ENCODE measurements around the gene HS6ST2.

The HS6ST2 gene

DNA sequence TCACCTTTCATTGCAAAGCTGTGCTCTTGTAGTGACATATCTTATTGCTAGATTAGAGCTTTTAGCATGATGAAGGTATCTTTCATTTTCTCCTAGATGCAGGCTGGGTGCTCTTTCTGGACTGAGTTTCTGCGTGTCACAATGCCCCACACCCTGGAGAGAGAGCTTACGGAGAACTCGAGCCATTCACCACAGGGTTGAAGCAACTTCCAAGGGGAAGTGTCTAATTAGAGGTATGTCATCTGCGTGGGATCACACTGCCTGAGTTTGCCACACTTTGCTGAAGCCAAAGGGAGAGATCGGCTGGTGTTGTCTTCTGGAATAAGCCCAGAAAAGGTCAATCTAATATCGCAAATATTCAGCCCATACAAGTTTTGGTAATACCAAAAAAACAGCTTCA lies 290.3 kb downstream of the HS6ST2 start:
- no peak overlapping the region for H3K9ac ChIP-seq (ENCODE audit: low read length)
- H3K27me3 ChIP-seq (ENCODE audit: control insufficient read depth in 1 of 2, insufficient read depth in 2 of 2, low read length in 2 of 2), result no peaks in the 10 kb centered on the region
- H3K4me1 ChIP-seq (ENCODE audit: insufficient read depth, low read length), result no peaks in the 10 kb centered on the region
- no peak overlapping the region for H3K4me3 ChIP-seq (ENCODE audit: low read depth in 1 of 2, low read length in 2 of 2)
- no peaks in the 10 kb centered on the region for H3K9me3 ChIP-seq (ENCODE audit: low read length)
- H3K27ac ChIP-seq (ENCODE audit: low read depth, low read length), result no peak overlapping the region
- no peaks in the 10 kb centered on the region for H3K36me3 ChIP-seq (ENCODE audit: insufficient read depth, low read length)

DNA sequence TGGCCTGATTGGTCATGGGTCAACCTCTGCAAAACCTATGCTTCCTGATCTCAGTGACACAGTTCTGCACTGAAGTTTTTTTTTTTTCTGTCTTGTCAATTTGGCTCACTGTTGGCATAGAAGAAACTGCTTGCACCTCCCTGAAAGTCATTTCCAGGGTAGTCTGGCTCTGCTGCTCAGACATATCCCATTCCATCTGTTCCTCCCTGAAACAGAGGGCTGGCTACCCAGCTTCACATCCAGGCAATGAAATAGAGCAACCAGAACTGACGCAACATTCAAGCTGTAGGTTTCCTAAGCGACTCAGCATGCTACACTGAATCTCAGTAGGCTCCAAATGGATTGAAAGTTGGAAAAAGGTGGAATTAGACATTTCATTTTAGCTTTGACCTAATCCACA lies 292.8 kb downstream of the HS6ST2 start:
- Histone ChIP-seq H3K4me1 (ENCODE audit: insufficient read depth, low read length) (no peaks in the 10 kb centered on the region), H3K36me3 (ENCODE audit: insufficient read depth, low read length) (no peaks in the 10 kb centered on the region), H3K9ac (ENCODE audit: low read length) (no peak overlapping the region), H3K27ac (ENCODE audit: low read depth, low read length) (no peak overlapping the region), H3K4me3 (ENCODE audit: low read depth in 1 of 2, low read length in 2 of 2) (no peak overlapping the region), H3K27me3 (ENCODE audit: control insufficient read depth in 1 of 2, insufficient read depth in 2 of 2, low read length in 2 of 2) (peaks cover 0 to 2% of the 10 kb centered on the region in 2 donors), H3K9me3 (ENCODE audit: low read length) (no peaks in the 10 kb centered on the region)

DNA sequence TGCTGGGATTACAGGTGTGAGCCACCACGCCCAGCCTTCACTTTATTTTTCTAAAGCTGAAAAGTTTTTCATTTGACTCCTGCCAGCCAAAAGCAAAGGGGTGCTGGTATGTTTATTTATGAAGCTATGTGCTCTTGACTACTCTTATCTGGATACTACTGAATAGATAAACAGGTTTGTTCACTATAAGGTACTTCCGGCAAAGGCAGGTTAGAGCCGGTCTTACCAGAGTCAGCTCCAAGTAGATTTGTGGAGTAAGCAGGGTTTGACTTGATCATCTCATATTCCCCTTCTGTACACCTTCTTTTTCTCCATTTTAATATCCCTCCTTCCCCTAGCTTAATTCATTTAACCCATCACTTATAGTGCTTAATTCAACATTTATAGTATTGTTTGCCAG lies 294.2 kb downstream of the HS6ST2 start:
- Histone ChIP-seq H3K27me3 (ENCODE audit: control insufficient read depth in 1 of 2, insufficient read depth in 2 of 2, low read length in 2 of 2) (peaks cover 0 to 4% of the 10 kb centered on the region in 2 donors), H3K27ac (ENCODE audit: low read depth, low read length) (no peak overlapping the region), H3K9ac (ENCODE audit: low read length) (no peak overlapping the region), H3K4me3 (ENCODE audit: low read depth in 1 of 2, low read length in 2 of 2) (no peak overlapping the region), H3K4me1 (ENCODE audit: insufficient read depth, low read length) (no peaks in the 10 kb centered on the region), H3K36me3 (ENCODE audit: insufficient read depth, low read length) (no peaks in the 10 kb centered on the region), H3K9me3 (ENCODE audit: low read length) (no peaks in the 10 kb centered on the region)

DNA sequence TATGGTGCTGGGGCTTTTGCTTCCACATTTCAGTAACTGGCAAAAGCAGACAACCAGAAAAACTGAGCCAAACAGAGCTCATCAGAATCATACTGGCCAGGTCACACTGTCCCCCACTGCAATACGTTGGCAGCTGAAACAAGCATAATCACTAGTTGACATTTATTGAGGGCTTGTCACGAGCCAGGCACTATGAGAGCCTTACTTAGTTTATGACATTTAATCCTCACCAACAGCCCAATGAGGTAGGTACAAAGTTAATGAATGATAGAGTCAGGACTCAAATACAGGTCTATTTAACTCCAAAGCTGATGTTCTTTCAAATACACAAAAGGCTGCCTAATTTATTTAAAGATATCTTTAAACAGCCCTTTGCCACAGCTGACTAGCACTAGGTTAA lies 295.6 kb downstream of the HS6ST2 start:
- Histone ChIP-seq H3K27me3 (ENCODE audit: control insufficient read depth in 1 of 2, insufficient read depth in 2 of 2, low read length in 2 of 2) (peaks cover 0 to 4% of the 10 kb centered on the region in 2 donors), H3K27ac (ENCODE audit: low read depth, low read length) (no peak overlapping the region), H3K36me3 (ENCODE audit: insufficient read depth, low read length) (no peaks in the 10 kb centered on the region), H3K9ac (ENCODE audit: low read length) (no peak overlapping the region), H3K9me3 (ENCODE audit: low read length) (no peaks in the 10 kb centered on the region), H3K4me3 (ENCODE audit: low read depth in 1 of 2, low read length in 2 of 2) (no peak overlapping the region), H3K4me1 (ENCODE audit: insufficient read depth, low read length) (no peaks in the 10 kb centered on the region)

DNA sequence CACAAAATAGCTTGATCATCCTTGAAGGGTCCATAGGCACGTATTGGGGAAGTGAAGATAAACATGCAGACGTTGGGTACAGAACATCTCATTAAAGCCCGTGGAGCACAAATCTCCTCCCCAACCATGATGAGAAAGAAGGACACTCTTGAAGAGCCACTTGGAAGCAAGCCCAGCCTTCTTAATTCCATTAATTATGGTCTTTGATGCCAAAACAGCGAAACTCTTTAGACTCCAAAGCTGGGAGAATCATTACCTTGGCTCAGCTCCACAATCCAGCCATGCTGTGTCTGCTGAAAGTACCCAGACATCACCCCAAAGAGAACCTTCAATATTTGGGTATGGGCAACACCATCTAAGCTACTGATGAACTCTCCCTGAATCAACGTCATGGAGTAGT lies 300.6 kb downstream of the HS6ST2 start:
- H3K27me3 ChIP-seq (ENCODE audit: control insufficient read depth in 1 of 2, insufficient read depth in 2 of 2, low read length in 2 of 2), result peaks cover 0 to 7% of the 10 kb centered on the region in 2 donors
- H3K4me3 ChIP-seq (ENCODE audit: low read depth in 1 of 2, low read length in 2 of 2), result no peak overlapping the region

DNA sequence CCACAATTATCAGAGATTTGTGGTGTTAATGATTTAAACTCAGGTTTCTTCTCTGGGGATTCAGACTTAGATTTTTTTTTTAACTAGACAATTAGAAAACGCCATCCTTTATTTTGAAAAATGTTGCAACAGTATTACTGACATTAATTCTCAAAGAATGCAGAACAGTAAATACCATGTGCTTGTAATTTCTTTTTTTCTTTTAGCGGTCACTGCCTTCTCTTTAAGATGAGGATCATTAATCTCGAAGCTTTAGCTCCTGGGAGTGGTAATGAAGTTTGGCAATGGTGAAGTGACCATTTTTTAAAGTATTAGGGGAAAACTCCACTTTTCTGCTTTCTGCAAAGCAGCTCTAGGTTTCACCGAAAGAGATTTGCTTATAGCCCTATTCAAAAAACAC lies 305.6 kb downstream of the HS6ST2 start:
- no peak overlapping the region for H3K4me3 ChIP-seq (ENCODE audit: low read depth in 1 of 2, low read length in 2 of 2)
- H3K9ac ChIP-seq (ENCODE audit: low read length), result no peak overlapping the region
- no peaks in the 10 kb centered on the region for H3K9me3 ChIP-seq (ENCODE audit: low read length)
- H3K4me1 ChIP-seq (ENCODE audit: insufficient read depth, low read length), result no peaks in the 10 kb centered on the region
- no peaks in the 10 kb centered on the region for H3K36me3 ChIP-seq (ENCODE audit: insufficient read depth, low read length)
- H3K27ac ChIP-seq (ENCODE audit: low read depth, low read length), result no peak overlapping the region
- H3K27me3 ChIP-seq (ENCODE audit: control insufficient read depth in 1 of 2, insufficient read depth in 2 of 2, low read length in 2 of 2), result peaks cover 3 to 4% of the 10 kb centered on the region in 2 donors

More for the DNA sequence above, 300.6 kb downstream of the HS6ST2 start:
- no peaks in the 10 kb centered on the region for H3K9me3 ChIP-seq (ENCODE audit: low read length)
- no peaks in the 10 kb centered on the region for H3K36me3 ChIP-seq (ENCODE audit: insufficient read depth, low read length)
- H3K4me1 ChIP-seq (ENCODE audit: insufficient read depth, low read length), result no peaks in the 10 kb centered on the region
- no peak overlapping the region for H3K9ac ChIP-seq (ENCODE audit: low read length)
- no peak overlapping the region for H3K27ac ChIP-seq (ENCODE audit: low read depth, low read length)

DNA sequence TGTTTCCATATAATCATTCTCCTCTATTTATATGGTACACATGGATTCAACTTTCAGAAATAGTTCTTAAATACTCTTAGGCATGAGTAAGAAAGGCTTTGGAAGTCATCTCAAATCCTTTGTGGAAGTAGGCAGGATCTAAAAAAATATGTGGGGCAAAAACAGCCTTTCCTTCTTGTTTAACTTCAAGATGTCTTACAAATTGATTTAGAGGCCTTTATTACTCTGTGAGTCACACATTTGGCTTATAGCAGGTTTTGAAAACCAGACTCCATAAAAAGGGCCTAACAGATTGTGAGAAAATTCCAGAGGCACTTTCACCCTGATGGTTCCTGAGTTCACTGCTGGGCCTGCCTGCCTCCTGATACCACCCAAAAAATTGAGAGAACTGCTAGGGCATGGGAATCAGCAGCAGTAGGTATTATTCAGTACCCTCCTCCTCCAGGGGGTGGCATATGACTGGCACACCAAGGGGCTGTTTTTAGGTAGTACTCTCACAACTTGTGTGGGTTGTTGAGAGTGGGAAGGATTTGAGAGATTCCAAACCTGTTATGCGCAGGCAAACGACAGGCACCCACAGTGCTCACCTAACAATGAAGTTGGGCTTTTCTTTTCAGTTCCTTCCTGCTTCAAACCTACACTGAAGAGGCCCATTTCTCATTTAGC lies 306.9 kb downstream of the HS6ST2 start:
- H3K27ac ChIP-seq (ENCODE audit: low read depth, low read length), result no peak overlapping the region

DNA sequence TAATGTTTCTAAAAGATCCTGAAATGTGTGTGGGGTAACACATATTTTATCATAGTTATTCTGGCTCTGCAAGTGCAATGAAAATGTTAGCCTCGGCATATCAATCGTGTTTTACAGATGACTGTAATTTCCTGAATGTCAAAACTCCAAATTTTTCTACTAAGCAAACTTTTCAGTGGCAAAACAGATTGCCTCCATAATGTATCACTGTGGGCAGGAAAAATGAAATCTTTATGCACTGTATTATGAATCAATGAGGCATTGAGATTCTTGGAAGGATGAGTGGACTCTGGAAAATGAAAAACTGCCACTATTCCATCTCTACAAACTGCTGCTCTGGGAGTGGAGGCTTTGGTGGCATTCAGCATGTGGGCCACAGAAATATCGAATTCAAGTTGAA lies 309.5 kb downstream of the HS6ST2 start:
- Histone ChIP-seq H3K4me1 (ENCODE audit: insufficient read depth, low read length) (no peaks in the 10 kb centered on the region), H3K27ac (ENCODE audit: low read depth, low read length) (no peak overlapping the region), H3K4me3 (ENCODE audit: low read depth in 1 of 2, low read length in 2 of 2) (no peak overlapping the region), H3K9me3 (ENCODE audit: low read length) (no peaks in the 10 kb centered on the region), H3K27me3 (ENCODE audit: control insufficient read depth in 1 of 2, insufficient read depth in 2 of 2, low read length in 2 of 2) (peaks cover 0 to 9% of the 10 kb centered on the region in 2 donors), H3K9ac (ENCODE audit: low read length) (no peak overlapping the region), H3K36me3 (ENCODE audit: insufficient read depth, low read length) (no peaks in the 10 kb centered on the region)

More for the DNA sequence above, 306.9 kb downstream of the HS6ST2 start:
- Histone ChIP-seq H3K27me3 (ENCODE audit: control insufficient read depth in 1 of 2, insufficient read depth in 2 of 2, low read length in 2 of 2) (peaks cover under 1 to 4% of the 10 kb centered on the region in 2 donors), H3K36me3 (ENCODE audit: insufficient read depth, low read length) (no peaks in the 10 kb centered on the region), H3K4me1 (ENCODE audit: insufficient read depth, low read length) (no peaks in the 10 kb centered on the region), H3K9me3 (ENCODE audit: low read length) (no peaks in the 10 kb centered on the region), H3K9ac (ENCODE audit: low read length) (no peak overlapping the region), H3K4me3 (ENCODE audit: low read depth in 1 of 2, low read length in 2 of 2) (no peak overlapping the region)

DNA sequence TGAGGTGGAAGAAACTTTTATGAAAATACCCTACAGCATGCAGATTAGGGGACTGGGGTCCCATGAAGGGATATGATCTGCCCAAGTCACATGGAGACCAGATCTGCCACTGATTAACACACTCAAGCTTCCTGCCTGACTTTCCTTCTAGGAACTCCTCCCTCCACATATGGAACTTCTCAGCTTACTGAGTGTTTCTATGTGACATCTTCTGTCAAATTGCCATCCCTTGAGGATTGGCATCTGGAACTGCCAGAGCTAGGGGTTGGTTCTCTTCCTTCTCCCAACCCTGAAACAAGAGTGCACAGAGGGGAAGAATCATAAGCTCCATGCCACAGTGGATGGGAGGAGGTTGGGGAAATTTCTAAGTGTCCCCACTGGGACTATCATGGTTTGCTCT lies 319.0 kb downstream of the HS6ST2 start:
- H3K36me3 ChIP-seq (ENCODE audit: insufficient read depth, low read length), result no peaks in the 10 kb centered on the region
- no peak overlapping the region for H3K27ac ChIP-seq (ENCODE audit: low read depth, low read length)
- peaks cover 0 to under 1% of the 10 kb centered on the region in 2 donors for H3K27me3 ChIP-seq (ENCODE audit: control insufficient read depth in 1 of 2, insufficient read depth in 2 of 2, low read length in 2 of 2)

DNA sequence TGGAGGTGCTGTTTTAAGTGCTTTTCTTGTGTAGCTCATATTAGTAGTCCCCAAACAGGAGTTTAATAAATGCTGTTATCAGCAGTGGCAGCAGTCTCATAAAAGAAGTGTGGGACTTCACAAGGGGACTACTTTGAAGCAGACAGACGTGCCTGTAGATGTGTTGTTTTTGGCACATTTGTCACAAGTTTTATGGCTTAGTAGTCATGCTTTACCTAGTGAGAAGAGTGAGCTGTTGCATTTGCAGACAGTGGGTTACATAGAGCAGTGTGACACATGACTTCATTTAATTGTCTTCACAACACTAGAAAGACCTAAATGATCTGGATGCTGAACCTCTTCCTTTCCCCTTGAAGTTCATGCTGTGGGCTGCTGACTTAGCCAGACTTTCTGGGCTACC lies 320.1 kb downstream of the HS6ST2 start:
- Histone ChIP-seq H3K27ac (ENCODE audit: low read depth, low read length) (no peak overlapping the region), H3K36me3 (ENCODE audit: insufficient read depth, low read length) (no peaks in the 10 kb centered on the region), H3K4me3 (ENCODE audit: low read depth in 1 of 2, low read length in 2 of 2) (no peak overlapping the region), H3K9me3 (ENCODE audit: low read length) (no peaks in the 10 kb centered on the region), H3K27me3 (ENCODE audit: control insufficient read depth in 1 of 2, insufficient read depth in 2 of 2, low read length in 2 of 2) (no peaks in the 10 kb centered on the region), H3K4me1 (ENCODE audit: insufficient read depth, low read length) (no peaks in the 10 kb centered on the region), H3K9ac (ENCODE audit: low read length) (no peak overlapping the region)

More for the DNA sequence above, 319.0 kb downstream of the HS6ST2 start:
- H3K9ac ChIP-seq (ENCODE audit: low read length), result no peak overlapping the region
- H3K4me1 ChIP-seq (ENCODE audit: insufficient read depth, low read length), result no peaks in the 10 kb centered on the region
- H3K4me3 ChIP-seq (ENCODE audit: low read depth in 1 of 2, low read length in 2 of 2), result no peak overlapping the region
- H3K9me3 ChIP-seq (ENCODE audit: low read length), result no peaks in the 10 kb centered on the region

DNA sequence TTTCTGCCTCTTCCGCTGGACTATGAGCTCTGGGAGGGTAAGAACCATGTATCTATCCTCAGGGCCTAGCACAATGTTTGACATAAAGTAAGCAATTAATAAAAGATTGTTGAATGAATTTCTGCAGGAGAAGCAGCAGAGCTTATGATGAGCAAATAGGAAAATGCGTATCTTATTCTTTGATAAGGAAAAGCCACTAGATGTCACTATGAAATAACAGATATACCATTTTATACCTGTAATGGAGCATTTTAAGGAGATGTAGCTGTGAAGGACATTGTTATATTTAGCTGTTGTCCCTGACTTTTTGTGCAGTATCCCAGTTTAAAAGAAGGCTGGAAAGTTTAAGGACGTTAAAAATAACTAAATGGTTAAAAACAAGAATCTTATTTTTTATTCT lies 322.3 kb downstream of the HS6ST2 start:
- Histone ChIP-seq H3K27me3 (ENCODE audit: control insufficient read depth in 1 of 2, insufficient read depth in 2 of 2, low read length in 2 of 2) (no peaks in the 10 kb centered on the region), H3K9ac (ENCODE audit: low read length) (no peak overlapping the region), H3K4me3 (ENCODE audit: low read depth in 1 of 2, low read length in 2 of 2) (no peak overlapping the region), H3K27ac (ENCODE audit: low read depth, low read length) (no peak overlapping the region), H3K36me3 (ENCODE audit: insufficient read depth, low read length) (no peaks in the 10 kb centered on the region), H3K4me1 (ENCODE audit: insufficient read depth, low read length) (no peaks in the 10 kb centered on the region), H3K9me3 (ENCODE audit: low read length) (no peaks in the 10 kb centered on the region)

DNA sequence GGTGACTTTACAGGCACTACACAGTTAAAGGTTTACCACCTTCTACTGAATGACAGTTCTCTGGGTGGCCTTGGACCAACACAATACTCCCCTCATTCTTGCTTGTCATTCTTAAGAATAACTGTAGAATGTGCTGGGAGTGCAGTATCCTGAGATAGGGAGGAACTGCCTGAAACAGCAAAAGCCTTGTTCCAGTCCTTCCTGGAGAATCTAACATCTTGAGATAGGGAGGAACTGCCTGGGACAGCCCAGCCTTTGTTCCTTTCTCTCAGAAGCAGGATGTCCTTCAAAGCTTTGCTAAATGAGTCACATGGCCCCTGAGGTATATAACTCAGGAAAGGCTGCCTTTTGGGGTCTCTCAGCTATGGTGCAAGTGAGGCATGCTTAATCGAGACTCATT lies 323.9 kb downstream of the HS6ST2 start:
- Histone ChIP-seq H3K27ac (ENCODE audit: low read depth, low read length) (no peak overlapping the region), H3K4me3 (ENCODE audit: low read depth in 1 of 2, low read length in 2 of 2) (no peak overlapping the region), H3K9me3 (ENCODE audit: low read length) (no peaks in the 10 kb centered on the region), H3K9ac (ENCODE audit: low read length) (no peak overlapping the region), H3K4me1 (ENCODE audit: insufficient read depth, low read length) (no peaks in the 10 kb centered on the region), H3K27me3 (ENCODE audit: control insufficient read depth in 1 of 2, insufficient read depth in 2 of 2, low read length in 2 of 2) (no peaks in the 10 kb centered on the region), H3K36me3 (ENCODE audit: insufficient read depth, low read length) (no peaks in the 10 kb centered on the region)

All from muscle layer of colon (tissue), 2 donors.